DOHH2 (cell line): ENCODE measurements around the gene MSLN.

Experiments
- CTCF ChIP-seq: fragments of 200-600 bp; sonication (generic); IDR thresholded peaks from one replicate; pipeline ENCODE4 v1.5.1; 2014; ENCODE audit warnings: antibody characterized with exemption, mild to moderate bottlenecking, low read depth, low read length; ENCODE audit not compliant: poor library complexity, severe bottlenecking
- EZH2phosphoT487 ChIP-seq: fragments of 200-600 bp; sonication (generic); IDR thresholded peaks from 2 replicates; pipeline ENCODE4 v1.6.1; 2017; ENCODE audit warnings: borderline replicate concordance, mild to moderate bottlenecking, antibody characterized with exemption, low read length, moderate library complexity, mixed read lengths

GRCh38 chr16:734981-735881, 25.3 kb upstream of the MSLN start:
- TF ChIP-seq EZH2phosphoT487 = no peak
- TF ChIP-seq CTCF = no peak
